Endothelial cell of umbilical vein (primary cell): ENCODE results near the gene CELA3A. TPM values are rescaled to one million over a fixed set of nuclear protein-coding genes. Genes with fewer than 3 reads are reported as not detected.

ENCODE experiments used
- BruUV-seq: library from RNA; stranded (reverse); fragments of 400-500 nt; replicated peaks from 2 replicates; lab custom pipeline; 2021; lab: Mats Ljungman, UMichigan
- CTCF ChIA-PET: fragments of 300-600, 350-600 bp; sonication (Branson Sonifier 250); formaldehyde crosslinking; loops from one replicate; lab custom pipeline; 2021; ENCODE audit warnings: antibody characterized with exemption, inconsistent platforms; lab: Charles Lee
- POLR2A ChIA-PET: fragments of 300-600, 350-600 bp; sonication (Branson Sonifier 250); formaldehyde crosslinking; loops from one replicate; lab custom pipeline; 2021; ENCODE audit warnings: antibody characterized with exemption, inconsistent platforms; lab: Charles Lee
- DNase-seq: peaks from one replicate; pipeline ENCODE4 v3.0.0-alpha.2; 2011; ENCODE audit warnings: low read depth, low spot score
- FAIRE-seq: peaks from 2 replicates; lab custom pipeline; 2011; peaks lifted over from hg19 to GRCh38; lab: Jason Lieb, UNC
- H2AFZ ChIP-seq: 2 replicates; pipeline ENCODE4 v1.6.0; 2012; ENCODE audit warnings: low read depth, low read length, control low read depth, inconsistent platforms
- H3K27ac ChIP-seq: 2 replicates; pipeline ENCODE4 v1.5.1; 2011; ENCODE audit warnings: low read depth, mild to moderate bottlenecking, control low read depth, low read length, moderate library complexity; ENCODE audit not compliant: insufficient read depth
- H3K27me3 ChIP-seq, 2 experiments: 2 replicates each; pipeline versions ENCODE4 v1.6.0 to v1.6.1; 2011; ENCODE audit warnings: low read length in 2 of 2, mixed read lengths in 1 of 2; ENCODE audit not compliant: control insufficient read depth in 2 of 2, insufficient read depth in 2 of 2
- H3K36me3 ChIP-seq, 2 experiments: 2 replicates in 1 of 2; 3 replicates in 1 of 2; pipeline ENCODE4 v1.5.1; 2011; ENCODE audit warnings: low read length in 2 of 2, mild to moderate bottlenecking in 1 of 2, moderate library complexity in 1 of 2; ENCODE audit not compliant: control insufficient read depth in 2 of 2, insufficient read depth in 2 of 2; ENCODE audit errors: extremely low read depth in 1 of 2
- H3K4me1 ChIP-seq: 3 replicates; pipeline ENCODE4 v1.5.1; 2011; ENCODE audit warnings: mild to moderate bottlenecking, low read length; ENCODE audit not compliant: control insufficient read depth, insufficient read depth; ENCODE audit errors: extremely low read depth
- H3K4me2 ChIP-seq: 2 replicates; pipeline ENCODE4 v1.6.1; 2011; ENCODE audit warnings: low read length, control low read depth, mixed read lengths; ENCODE audit not compliant: insufficient read depth
- H3K4me3 ChIP-seq, 3 experiments: fragments of 200-600 bp in 1 of 3; sonication (generic), shearing (Covaris generic) in 1 of 3; replicated peaks in 1 of 3; 2 replicates each; pipeline ENCODE4 v1.5.1; 2011 to 2016; ENCODE audit warnings: control low read depth in 3 of 3, low read length in 3 of 3, mild to moderate bottlenecking in 2 of 3, inconsistent platforms in 1 of 3, low read depth in 1 of 3, moderate library complexity in 1 of 3; ENCODE audit not compliant: insufficient read depth in 1 of 3
- H3K79me2 ChIP-seq: 2 replicates; pipeline ENCODE4 v1.6.0; 2012; ENCODE audit warnings: low read length, inconsistent platforms; ENCODE audit not compliant: control insufficient read depth, insufficient read depth
- H3K9ac ChIP-seq: replicated peaks from 2 replicates; pipeline ENCODE3; 2011; ENCODE audit warnings: low read length, control low read depth; ENCODE audit not compliant: insufficient read depth; ENCODE audit errors: extremely low read depth
- H3K9me1 ChIP-seq: replicated peaks from 3 replicates; pipeline ENCODE4 v1.6.0; 2011; ENCODE audit warnings: mild to moderate bottlenecking, low read length; ENCODE audit not compliant: control insufficient read depth, insufficient read depth; ENCODE audit errors: extremely low read depth
- H3K9me3 ChIP-seq: replicated peaks from 2 replicates; pipeline ENCODE4 v1.5.1; 2012; ENCODE audit warnings: low read length, inconsistent platforms; ENCODE audit not compliant: control insufficient read depth, insufficient read depth
- H4K20me1 ChIP-seq: replicated peaks from 2 replicates; pipeline ENCODE3; 2011; ENCODE audit warnings: mild to moderate bottlenecking, low read length; ENCODE audit not compliant: control insufficient read depth, insufficient read depth; ENCODE audit errors: extremely low read depth
- CTCF ChIP-seq, 2 donors: IDR thresholded peaks; 1 replicate in 1 of 2; 2 replicates in 1 of 2; pipeline ENCODE4 v1.5.1; 2011; ENCODE audit warnings: low read length in 2 of 2, mild to moderate bottlenecking in 2 of 2, moderate library complexity in 2 of 2, control low read depth in 1 of 2, inconsistent platforms in 1 of 2, low read depth in 1 of 2; ENCODE audit not compliant: insufficient read depth in 1 of 2; ENCODE audit errors: extremely low read depth in 1 of 2
- GATA2 ChIP-seq: IDR thresholded peaks from 2 replicates; pipeline ENCODE4 v1.7.0; 2011; ENCODE audit warnings: low read depth, mild to moderate bottlenecking, moderate library complexity, mixed read lengths, low read length; ENCODE audit not compliant: insufficient read length, insufficient read depth
- JUN ChIP-seq: IDR thresholded peaks from 2 replicates; pipeline ENCODE4 v1.6.1; 2011; ENCODE audit warnings: borderline replicate concordance, low read depth; ENCODE audit not compliant: insufficient read length, insufficient read depth
- MYC ChIP-seq: IDR thresholded peaks from one replicate; pipeline ENCODE4 v1.6.1; 2011; ENCODE audit warnings: mild to moderate bottlenecking, low read depth, low read length
- POLR2A ChIP-seq: IDR thresholded peaks from 2 replicates; pipeline ENCODE4 v1.6.1; 2012; ENCODE audit warnings: low read depth, mild to moderate bottlenecking, control low read depth, low read length
- POLR2AphosphoS5 ChIP-seq: IDR thresholded peaks from 2 replicates; pipeline ENCODE4 v1.6.1; 2012; ENCODE audit warnings: low read depth, mild to moderate bottlenecking, control low read depth, low read length, moderate library complexity; ENCODE audit not compliant: insufficient read depth
- dilution Hi-C: fragments of 300-500 bp; cut with MboI; formaldehyde crosslinking; loops from one replicate; pipeline ENCODE4 v1.15.0; 2019; ENCODE audit warnings: low sequenced_read_pairs; ENCODE audit not compliant: extremely low pct_ligation_motif_present
- intact Hi-C: fragments of 100-400 bp; cut with micrococcal nuclease; formaldehyde crosslinking; loops from one replicate; pipeline ENCODE4 v1.10.0; 2022
- polyA plus RNA-seq, 4 experiments: library from polyadenylated mRNA; depleted of rRNA in 3 of 4; stranded (reverse) in 3 of 4; unstranded in 1 of 4; fragments of >200 nt; gene quantifications; 2 replicates each; pipeline versions ENCODE4 v1.2.1 to v1.2.3, GENCODE V29; 2011 to 2012; ENCODE audit warnings: missing spikeins in 1 of 4
- total RNA-seq: library from RNA; stranded (reverse); gene quantifications from 2 replicates; pipeline ENCODE4 v1.2.3, GENCODE V29; 2021

The CELA3A gene
- total and polyA plus RNA-seq, 2 donors (not counting 3 experiments of a cell fraction or from before 2014, with no cell fraction given), result not detected

- no TSS peak for BruUV-seq
- Histone ChIP-seq H3K9me3 (no peaks in the 10 kb centered on the region), H3K4me2 (peak overlapping the region; percentile 6), H3K4me3 (no peak overlapping the region), H3K27me3 (no peaks in the 10 kb centered on the region), H4K20me1 (no peaks in the 10 kb centered on the region), H2AFZ (no peak overlapping the region), H3K9me1 (no peaks in the 10 kb centered on the region), H3K9ac (no peak overlapping the region), H3K4me1 (peaks cover 41% of the 10 kb centered on the region), H3K36me3 (no peaks in the 10 kb centered on the region), H3K27ac (peak overlapping the region; percentile 80), H3K79me2 (no peaks in the 10 kb centered on the region)
- intact Hi-C loops, result loop anchor here (1.0 kb wide), 1 partner anchor 13 kb away; no protein-coding TSS in a partner anchor
- ChIA-PET POLR2A (no interaction called here), CTCF (interaction anchor here (1.8 to 11.3 kb wide), 5 partner anchors 8 to 32 kb away, joined by 4 to 95 read pairs (median 20); partner anchors contain the start of gene HSPG2)
- dilution Hi-C loops, result no loop called here
- TF ChIP-seq JUN, result peak; percentile 50
- TF ChIP-seq POLR2AphosphoS5, result peak; percentile 53
- TF ChIP-seq POLR2A, result no peak
- FAIRE-seq (peak; percentile 93), DNase-seq (peak; percentile 89)
Observed at GRCh38 chr1:21956720-21957552, 44.5 kb upstream of the CELA3A start.

- Histone ChIP-seq H3K4me2 (no peak overlapping the region), H3K36me3 (no peaks in the 10 kb centered on the region), H3K9me1 (no peaks in the 10 kb centered on the region), H3K79me2 (no peaks in the 10 kb centered on the region), H3K4me1 (peaks cover 49% of the 10 kb centered on the region), H4K20me1 (no peaks in the 10 kb centered on the region), H3K27ac (peak overlapping the region; percentile 18), H3K9me3 (no peaks in the 10 kb centered on the region), H3K27me3 (no peaks in the 10 kb centered on the region), H3K4me3 (no peak overlapping the region), H3K9ac (no peak overlapping the region), H2AFZ (no peak overlapping the region)
- CTCF ChIA-PET, result interaction anchor here (1.1 to 11.3 kb wide), 6 partner anchors 9 to 455 kb away, joined by 3 to 95 read pairs (median 4); partner anchors contain the start of gene HSPG2
- FAIRE-seq (no peak), DNase-seq (peak; percentile 36)
- no TSS peak for BruUV-seq
- intact Hi-C loops, result no loop called here
- no peak for TF ChIP-seq CTCF (IDR thresholded peaks at IDR 0.05; ENCODE audit: extremely low read depth in 1 of 2, insufficient read depth in 1 of 2, low read depth in 1 of 2, low read length in 2 of 2)
- no peak for TF ChIP-seq JUN
- no peak for TF ChIP-seq MYC
- TF ChIP-seq POLR2AphosphoS5, result no peak
- no peak for TF ChIP-seq GATA2
- no peak for TF ChIP-seq POLR2A
- POLR2A ChIA-PET, result interaction anchor here (1.0 to 1.8 kb wide), 2 partner anchors 36 to 38 kb away, joined by 4 read pairs; no protein-coding TSS in a partner anchor
- dilution Hi-C loops, result no loop called here
Observed at GRCh38 chr1:21961337-21961736, 40.1 kb upstream of the CELA3A start.
